DND-41 (cell line): ENCODE data around the gene KCTD4.

Experiments used
- ATAC-seq: fragments of 200-7000 bp; cut with Tn5 transposase; 3 replicates; pipeline ENCODE4 v1.9.1; 2021; ENCODE audit warnings: low read depth; ENCODE audit not compliant: insufficient read depth
- DNase-seq: peaks from one replicate; pipeline ENCODE4 v3.0.0-alpha.2; 2020
- H2AFZ ChIP-seq: 2 replicates; pipeline ENCODE4 v1.6.0; 2012; ENCODE audit warnings: low read depth, low read length
- H3K27ac ChIP-seq: 2 replicates; pipeline ENCODE4 v1.5.1; 2012; ENCODE audit warnings: low read length, inconsistent platforms
- H3K27me3 ChIP-seq: fragments of 200-600 bp; sonication (generic); 2 replicates; pipeline ENCODE4 v1.6.0; 2012; ENCODE audit warnings: low read length, mild to moderate bottlenecking, inconsistent platforms; ENCODE audit not compliant: insufficient read depth, poor library complexity
- H3K36me3 ChIP-seq: 2 replicates; pipeline ENCODE4 v1.5.1; 2012; ENCODE audit warnings: low read length, inconsistent platforms; ENCODE audit not compliant: insufficient read depth
- H3K4me1 ChIP-seq: 2 replicates; pipeline ENCODE4 v1.5.1; 2012; ENCODE audit warnings: mild to moderate bottlenecking, low read length; ENCODE audit not compliant: insufficient read depth
- H3K4me2 ChIP-seq: 2 replicates; pipeline ENCODE4 v1.6.0; 2012; ENCODE audit warnings: mild to moderate bottlenecking, moderate library complexity, low read length, inconsistent platforms; ENCODE audit not compliant: insufficient read depth
- H3K4me3 ChIP-seq, 2 experiments: fragments of 200-600 bp in 1 of 2; shearing (Covaris generic) in 1 of 2; 2 replicates each; pipeline ENCODE4 v1.5.1; 2012 to 2016; ENCODE audit warnings: inconsistent platforms in 2 of 2, low read length in 2 of 2, mild to moderate bottlenecking in 2 of 2, low read depth in 1 of 2, moderate library complexity in 1 of 2
- H3K79me2 ChIP-seq: 2 replicates; pipeline ENCODE4 v1.6.0; 2012; ENCODE audit warnings: low read length, inconsistent platforms; ENCODE audit not compliant: insufficient read depth
- H3K9ac ChIP-seq: 2 replicates; pipeline ENCODE4 v1.6.0; 2012; ENCODE audit warnings: low read depth, mild to moderate bottlenecking, inconsistent platforms, low read length, moderate library complexity
- H3K9me3 ChIP-seq: 2 replicates; pipeline ENCODE4 v1.5.1; 2012; ENCODE audit warnings: low read length, moderate library complexity, mild to moderate bottlenecking, inconsistent platforms; ENCODE audit not compliant: insufficient read depth, severe bottlenecking
- H4K20me1 ChIP-seq: 2 replicates; pipeline ENCODE4 v1.6.0; 2012; ENCODE audit warnings: low read length; ENCODE audit not compliant: insufficient read depth
- CTCF ChIP-seq: IDR thresholded peaks from 2 replicates; pipeline ENCODE4 v1.5.1; 2012; ENCODE audit warnings: borderline replicate concordance, low read length, moderate library complexity, mild to moderate bottlenecking; ENCODE audit not compliant: poor library complexity, severe bottlenecking; ENCODE audit errors: extremely low read depth
- EZH2 ChIP-seq: IDR thresholded peaks from 3 replicates; pipeline ENCODE4 v1.6.1; 2012; ENCODE audit warnings: borderline replicate concordance, low read depth, mild to moderate bottlenecking, moderate library complexity, low read length, inconsistent platforms; ENCODE audit not compliant: severe bottlenecking

Gene KCTD4

DNA sequence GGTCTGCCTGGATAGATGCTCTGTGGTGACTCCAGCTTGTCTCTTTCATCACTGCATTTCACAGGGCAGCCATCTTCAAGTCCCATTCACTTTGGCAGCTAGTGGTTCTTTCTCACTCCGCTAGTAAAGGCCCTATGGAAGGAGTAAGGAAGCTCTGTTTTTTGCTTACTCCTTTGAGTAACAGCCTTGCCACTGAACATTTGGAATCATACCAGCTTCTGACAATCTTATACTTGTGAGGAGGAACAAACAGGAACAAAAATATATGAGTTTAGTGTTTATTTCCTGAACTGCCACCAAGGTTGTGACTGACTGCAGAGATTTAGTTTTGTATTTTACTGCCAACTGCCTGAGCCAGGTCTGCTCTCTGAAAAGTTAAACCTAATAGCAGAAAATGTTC, 38.7 kb downstream of the KCTD4 start:
- no peak overlapping the region for H3K4me3 ChIP-seq
- H3K36me3 ChIP-seq: peaks cover 21% of the 10 kb centered on the region
- no peak for TF ChIP-seq CTCF
- no peak for TF ChIP-seq EZH2
- DNase-seq: no peak
- H3K4me1 ChIP-seq: no peaks in the 10 kb centered on the region
- H4K20me1 ChIP-seq: no peaks in the 10 kb centered on the region
- H3K79me2 ChIP-seq: no peaks in the 10 kb centered on the region; the same call in 1 of the 2 replicates
- H2AFZ ChIP-seq: no peak overlapping the region
- H3K27ac ChIP-seq: no peak overlapping the region
- ATAC-seq: no peak
- no peak overlapping the region for H3K9ac ChIP-seq
- H3K4me2 ChIP-seq: no peak overlapping the region
- no peaks in the 10 kb centered on the region for H3K27me3 ChIP-seq
- no peaks in the 10 kb centered on the region for H3K9me3 ChIP-seq

GRCh38 chr13:45156565-45157361, 44.1 kb downstream of the KCTD4 start:
- no peak overlapping the region for H3K27ac ChIP-seq
- peaks cover 32% of the 10 kb centered on the region for H3K36me3 ChIP-seq

GRCh38 chr13:45149964-45150363, 50.9 kb downstream of the KCTD4 start:
- Histone ChIP-seq H3K4me2 (no peak overlapping the region), H3K27ac (no peak overlapping the region), H3K79me2 (peaks cover 24% of the 10 kb centered on the region; the same call in 1 of the 2 replicates), H3K27me3 (no peaks in the 10 kb centered on the region), H3K4me3 (no peak overlapping the region), H4K20me1 (peaks cover 15% of the 10 kb centered on the region; the same call in 1 of the 2 replicates), H2AFZ (no peak overlapping the region), H3K4me1 (no peaks in the 10 kb centered on the region), H3K9me3 (no peaks in the 10 kb centered on the region), H3K36me3 (peaks cover 12% of the 10 kb centered on the region; the same call in 1 of the 2 replicates), H3K9ac (no peak overlapping the region)
- DNase-seq: no peak
- TF ChIP-seq EZH2: no peak
- no peak for TF ChIP-seq CTCF
- no peak for ATAC-seq

More at GRCh38 chr13:45156565-45157361, 44.1 kb downstream of the KCTD4 start:
- Histone ChIP-seq H3K4me1 (no peaks in the 10 kb centered on the region), H2AFZ (no peak overlapping the region), H3K9me3 (no peaks in the 10 kb centered on the region), H3K79me2 (no peaks in the 10 kb centered on the region), H3K4me3 (no peak overlapping the region), H3K4me2 (no peak overlapping the region), H3K9ac (no peak overlapping the region), H3K27me3 (no peaks in the 10 kb centered on the region), H4K20me1 (no peaks in the 10 kb centered on the region)
- ATAC-seq: no peak
- TF ChIP-seq CTCF (no peak), EZH2 (no peak)
- DNase-seq: no peak
